ENCODE measurements around the gene RANGAP1. TPM values are rescaled to one million over a fixed set of nuclear protein-coding genes. Genes with fewer than 3 reads are reported as not detected.
A peak's percentile ranks its signal among the peaks of the same experiment; 100 is the strongest.

Gene RANGAP1
- total RNA-seq, 4 donors from 2014 or later = 39.9 to 87.9 (median 65.5) TPM

- WGBS = 83% methylated on average over 1 of the region's 1 CpG
- H3K27me3 ChIP-seq = no peaks in the 10 kb centered on the region
- TF ChIP-seq CTCF (IDR thresholded peaks at IDR 0.05) = no peak
- TF ChIP-seq POLR2AphosphoS5 (IDR thresholded peaks at IDR 0.05) = no peak
- no peak for TF ChIP-seq EP300 (IDR thresholded peaks at IDR 0.05)
- TF ChIP-seq POLR2A (IDR thresholded peaks at IDR 0.05; ENCODE audit: low read depth) = no peak
- no peak overlapping the region for H3K27ac ChIP-seq (replicated peaks in 1 of 4)
- H3K4me3 ChIP-seq = no peak overlapping the region
- DNase-seq (ENCODE audit: extremely low spot score) = no peak
- H3K9me3 ChIP-seq = no peaks in the 10 kb centered on the region
- peaks cover 0 to 4% (median 0%) of the 10 kb centered on the region in 4 donors for H3K36me3 ChIP-seq
- H3K4me1 ChIP-seq = peaks cover 10 to 32% (median 30%) of the 10 kb centered on the region in 4 donors
- intact Hi-C loops (cut with DNase I) = no loop called here
Measured at GRCh38 chr22:41310336-41310735, 24.3 kb upstream of the RANGAP1 start.

GRCh38 chr22:41308544-41308947 is 22.6 kb upstream of the RANGAP1 start:
- no peaks in the 10 kb centered on the region for H3K9me3 ChIP-seq
- WGBS = 70% methylated on average over 7 of the region's 7 CpGs
- peaks cover 10 to 48% (median 42%) of the 10 kb centered on the region in 4 donors for H3K4me1 ChIP-seq
- H3K4me3 ChIP-seq = no peak overlapping the region
- TF ChIP-seq EP300 (IDR thresholded peaks at IDR 0.05) (no peak), POLR2AphosphoS5 (IDR thresholded peaks at IDR 0.05) (no peak), CTCF (IDR thresholded peaks at IDR 0.05) (no peak), POLR2A (IDR thresholded peaks at IDR 0.05; ENCODE audit: low read depth) (no peak)
- peak overlapping the region; percentile 58 to 76 (median 63) for H3K27ac ChIP-seq (replicated peaks in 1 of 4)
- H3K27me3 ChIP-seq = no peaks in the 10 kb centered on the region
- peaks cover 0 to 9% (median 2%) of the 10 kb centered on the region in 4 donors for H3K36me3 ChIP-seq
- intact Hi-C loops (cut with DNase I) = loop anchor here (10.0 kb wide), 1 partner anchor 216 kb away; no protein-coding TSS in a partner anchor
- DNase-seq (ENCODE audit: extremely low spot score) = no peak

- Histone ChIP-seq H3K4me3 (no peak overlapping the region), H3K4me1 (peaks cover 11 to 53% (median 47%) of the 10 kb centered on the region in 4 donors), H3K9me3 (no peaks in the 10 kb centered on the region), H3K27ac (replicated peaks in 1 of 4) (peak overlapping the region; percentile 58 to 76 (median 63)), H3K27me3 (no peaks in the 10 kb centered on the region), H3K36me3 (peaks cover 0 to 9% (median 2%) of the 10 kb centered on the region in 4 donors)
- DNase-seq (ENCODE audit: extremely low spot score) = no peak
- TF ChIP-seq POLR2A (IDR thresholded peaks at IDR 0.05; ENCODE audit: low read depth) = no peak
- no peak for TF ChIP-seq EP300 (IDR thresholded peaks at IDR 0.05)
- no peak for TF ChIP-seq POLR2AphosphoS5 (IDR thresholded peaks at IDR 0.05)
- no peak for TF ChIP-seq CTCF (IDR thresholded peaks at IDR 0.05)
- intact Hi-C loops (cut with DNase I) = loop anchor here (10.0 kb wide), 1 partner anchor 217 kb away; no protein-coding TSS in a partner anchor
- 48% methylated on average over 3 of the region's 3 CpGs for WGBS
Measured at GRCh38 chr22:41308054-41308453, 22.1 kb upstream of the RANGAP1 start.

- DNase-seq (ENCODE audit: extremely low spot score) = no peak
- WGBS = 84% methylated on average over 2 of the region's 4 CpGs
- peak overlapping the region; percentile 6 to 44 (median 22) for H3K27ac ChIP-seq (replicated peaks in 1 of 4)
- H3K4me1 ChIP-seq = peaks cover 21 to 65% (median 61%) of the 10 kb centered on the region in 4 donors
- peaks cover 0 to 9% (median 2%) of the 10 kb centered on the region in 4 donors for H3K36me3 ChIP-seq
- no peaks in the 10 kb centered on the region for H3K9me3 ChIP-seq
- TF ChIP-seq CTCF (IDR thresholded peaks at IDR 0.05) = no peak
- no peak for TF ChIP-seq EP300 (IDR thresholded peaks at IDR 0.05)
- no peak for TF ChIP-seq POLR2A (IDR thresholded peaks at IDR 0.05; ENCODE audit: low read depth)
- no peak for TF ChIP-seq POLR2AphosphoS5 (IDR thresholded peaks at IDR 0.05)
- H3K27me3 ChIP-seq = no peaks in the 10 kb centered on the region
- intact Hi-C loops (cut with DNase I) = loop anchor here (10.0 kb wide), 1 partner anchor 219 kb away; no protein-coding TSS in a partner anchor
- H3K4me3 ChIP-seq = no peak overlapping the region
Measured at GRCh38 chr22:41305646-41306045, 19.7 kb upstream of the RANGAP1 start.
